Large intestine (tissue), 3 donors: ENCODE results near the gene POLR2H. TPM values are rescaled to one million over a fixed set of nuclear protein-coding genes. Genes with fewer than 3 reads are reported as not detected.

ENCODE experiments used
- DNase-seq, 2 donors: peaks; one replicate each; pipeline versions ENCODE4 v3.0.0 to v3.0.0-alpha.2; 2013
- H3K27ac ChIP-seq: one replicate; pipeline ENCODE4 v1.5.1; 2013; ENCODE audit warnings: low read length
- H3K27me3 ChIP-seq: 2 replicates; pipeline ENCODE4 v1.6.1; 2013; ENCODE audit warnings: low read length; ENCODE audit not compliant: control insufficient read depth, insufficient read depth
- H3K36me3 ChIP-seq: 2 replicates; pipeline ENCODE4 v1.6.1; 2013; ENCODE audit warnings: low read length; ENCODE audit not compliant: control insufficient read depth, insufficient read depth
- H3K4me1 ChIP-seq: one replicate; pipeline ENCODE4 v1.6.1; 2013; ENCODE audit warnings: low read length; ENCODE audit not compliant: control insufficient read depth, insufficient read depth
- H3K4me3 ChIP-seq: one replicate; pipeline ENCODE4 v1.5.1; 2013; ENCODE audit warnings: low read length
- H3K9me3 ChIP-seq: one replicate; pipeline ENCODE4 v1.6.1; 2013; ENCODE audit warnings: mild to moderate bottlenecking, low read depth, low read length, moderate library complexity; ENCODE audit not compliant: control insufficient read depth
- WGBS: methylation state at CpG from one replicate; pipeline ENCODE4 v1.1.5; 2013; ENCODE audit warnings: low lambda C conversion rate; ENCODE audit not compliant: insufficient coverage; 5-methylcytosine and 5-hydroxymethylcytosine counted together
- polyA plus RNA-seq: library from polyadenylated mRNA; unstranded; fragments of 120-200 nt; gene quantifications from one replicate; pipeline ENCODE4 v1.2.1, GENCODE V29; 2013

The POLR2H gene
- polyA plus RNA-seq, 1 donor: 167 TPM

GRCh38 chr3:184388164-184388935 is 26.8 kb downstream of the POLR2H start:
- Histone ChIP-seq H3K9me3 (no peaks in the 10 kb centered on the region), H3K27ac (no peak overlapping the region), H3K4me1 (no peaks in the 10 kb centered on the region), H3K4me3 (no peak overlapping the region), H3K27me3 (peaks cover 18% of the 10 kb centered on the region), H3K36me3 (no peaks in the 10 kb centered on the region)
- no peak for DNase-seq
- 80% methylated on average over 1 of the region's 8 CpGs for WGBS

- H3K36me3 ChIP-seq: no peaks in the 10 kb centered on the region
- no peaks in the 10 kb centered on the region for H3K9me3 ChIP-seq
- DNase-seq: no peak
- no peak overlapping the region for H3K27ac ChIP-seq
- no peaks in the 10 kb centered on the region for H3K4me1 ChIP-seq
- H3K27me3 ChIP-seq: peaks cover 18% of the 10 kb centered on the region
- 0% methylated on average over 1 of the region's 8 CpGs for WGBS
- no peak overlapping the region for H3K4me3 ChIP-seq
These were observed 27.4 kb downstream of the POLR2H start for GRCh38 chr3:184388936-184389230.

DNA sequence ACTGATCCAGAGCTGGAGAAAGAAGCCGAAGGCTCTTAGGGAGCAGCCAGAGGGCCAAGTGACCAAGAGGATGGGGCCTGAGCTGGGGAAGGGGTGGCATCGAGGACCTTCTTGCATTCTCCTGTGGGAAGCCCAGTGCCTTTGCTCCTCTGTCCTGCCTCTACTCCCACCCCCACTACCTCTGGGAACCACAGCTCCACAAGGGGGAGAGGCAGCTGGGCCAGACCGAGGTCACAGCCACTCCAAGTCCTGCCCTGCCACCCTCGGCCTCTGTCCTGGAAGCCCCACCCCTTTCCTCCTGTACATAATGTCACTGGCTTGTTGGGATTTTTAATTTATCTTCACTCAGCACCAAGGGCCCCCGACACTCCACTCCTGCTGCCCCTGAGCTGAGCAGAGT is 27.9 kb downstream of the POLR2H start:
- H3K4me1 ChIP-seq: no peaks in the 10 kb centered on the region
- no peak overlapping the region for H3K4me3 ChIP-seq
- H3K36me3 ChIP-seq: no peaks in the 10 kb centered on the region
- peaks cover 18% of the 10 kb centered on the region for H3K27me3 ChIP-seq
- no peak for DNase-seq
- no peak overlapping the region for H3K27ac ChIP-seq
- no peaks in the 10 kb centered on the region for H3K9me3 ChIP-seq
- no CpG with 5 or more reads among the region's 5 CpGs for WGBS

- H3K9me3 ChIP-seq: no peaks in the 10 kb centered on the region
- no peak overlapping the region for H3K4me3 ChIP-seq
- 80% methylated on average over 1 of the region's 5 CpGs for WGBS
- no peak for DNase-seq
- no peaks in the 10 kb centered on the region for H3K4me1 ChIP-seq
- no peak overlapping the region for H3K27ac ChIP-seq
- no peaks in the 10 kb centered on the region for H3K36me3 ChIP-seq
- H3K27me3 ChIP-seq: peaks cover 18% of the 10 kb centered on the region
These were observed 28.5 kb downstream of the POLR2H start for GRCh38 chr3:184389935-184390528.

DNA sequence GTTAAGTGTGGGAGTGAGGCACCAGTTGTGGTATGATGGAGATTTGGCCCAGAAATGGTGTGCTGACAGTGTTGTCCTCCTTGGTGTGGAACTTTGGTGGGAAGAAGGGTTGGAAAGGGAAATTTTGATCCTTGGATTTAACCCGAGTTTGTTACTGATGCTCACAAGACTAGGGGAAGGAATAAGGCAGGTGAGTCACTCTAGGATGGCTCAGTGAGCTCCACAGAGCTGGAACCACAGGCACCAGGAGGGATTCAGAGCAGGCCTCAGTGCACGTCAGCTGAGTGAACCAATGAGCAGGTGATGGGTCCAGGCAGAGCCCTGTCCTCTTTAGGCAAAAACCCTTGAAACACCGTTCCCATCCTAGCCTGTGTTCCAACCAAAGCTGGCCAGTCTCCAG is 29.8 kb downstream of the POLR2H start:
- H3K9me3 ChIP-seq: no peaks in the 10 kb centered on the region
- peaks cover 18% of the 10 kb centered on the region for H3K27me3 ChIP-seq
- H3K36me3 ChIP-seq: no peaks in the 10 kb centered on the region
- H3K27ac ChIP-seq: no peak overlapping the region
- DNase-seq: no peak
- no peak overlapping the region for H3K4me3 ChIP-seq
- no peaks in the 10 kb centered on the region for H3K4me1 ChIP-seq
- no CpG with 5 or more reads among the region's 3 CpGs for WGBS

DNA sequence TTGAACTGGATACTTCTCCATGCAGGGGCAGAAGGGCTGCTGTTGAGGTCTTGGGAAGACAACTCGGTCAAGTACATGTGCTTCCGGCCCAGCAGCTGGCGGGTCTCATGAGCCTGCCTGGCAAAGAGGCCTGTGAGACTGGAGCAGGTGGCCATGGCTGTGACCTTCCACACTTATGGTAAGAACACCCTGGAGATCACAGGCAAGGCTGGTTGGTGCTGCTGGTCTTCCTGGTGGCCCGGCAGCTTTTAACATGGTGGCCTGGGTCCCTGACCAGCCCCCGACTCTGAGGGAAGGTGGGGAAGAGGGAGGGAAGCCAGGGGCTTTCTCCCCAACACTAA is 33.8 kb downstream of the POLR2H start:
- Histone ChIP-seq H3K9me3 (no peaks in the 10 kb centered on the region), H3K36me3 (no peaks in the 10 kb centered on the region), H3K27me3 (peaks cover 16% of the 10 kb centered on the region), H3K27ac (no peak overlapping the region), H3K4me1 (no peaks in the 10 kb centered on the region), H3K4me3 (no peak overlapping the region)
- no peak for DNase-seq
- WGBS: no CpG with 5 or more reads among the region's 5 CpGs

DNA sequence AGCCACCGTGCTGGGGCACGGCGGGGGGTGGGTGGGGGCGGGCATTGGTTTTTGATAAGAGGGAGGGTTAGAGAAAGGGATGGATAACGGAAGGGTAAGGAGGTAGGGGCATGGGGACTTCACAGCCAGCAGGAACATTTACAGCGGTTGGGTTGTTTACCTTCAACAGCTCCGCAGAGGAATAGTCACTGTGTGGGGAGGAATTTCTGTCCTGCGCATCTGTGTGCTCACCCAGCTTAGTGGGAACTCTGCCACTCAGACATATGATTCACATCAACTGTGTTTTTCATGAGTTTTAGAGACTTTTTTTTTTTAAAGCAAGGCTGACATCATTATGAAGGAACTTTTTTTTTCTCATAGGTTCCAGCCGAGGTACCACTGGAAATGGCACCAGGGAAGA is 37.9 kb downstream of the POLR2H start:
- Histone ChIP-seq H3K27ac (no peak overlapping the region), H3K4me1 (no peaks in the 10 kb centered on the region), H3K9me3 (no peaks in the 10 kb centered on the region), H3K36me3 (no peaks in the 10 kb centered on the region), H3K27me3 (peaks cover 18% of the 10 kb centered on the region), H3K4me3 (no peak overlapping the region)
- no peak for DNase-seq
- WGBS: no CpG with 5 or more reads among the region's 9 CpGs

- no peaks in the 10 kb centered on the region for H3K9me3 ChIP-seq
- no peaks in the 10 kb centered on the region for H3K36me3 ChIP-seq
- no peak overlapping the region for H3K27ac ChIP-seq
- no peaks in the 10 kb centered on the region for H3K4me1 ChIP-seq
- DNase-seq: no peak
- H3K4me3 ChIP-seq: no peak overlapping the region
- peaks cover 9% of the 10 kb centered on the region for H3K27me3 ChIP-seq
- no CpG with 5 or more reads among the region's 20 CpGs for WGBS
These were observed 43.8 kb downstream of the POLR2H start for GRCh38 chr3:184405075-184406030.

GRCh38 chr3:184409331-184409926 is 47.9 kb downstream of the POLR2H start:
- DNase-seq: no peak
- H3K27ac ChIP-seq: no peak overlapping the region
- no peak overlapping the region for H3K4me3 ChIP-seq
- no peaks in the 10 kb centered on the region for H3K9me3 ChIP-seq
- H3K27me3 ChIP-seq: no peaks in the 10 kb centered on the region
- no peaks in the 10 kb centered on the region for H3K36me3 ChIP-seq
- no peaks in the 10 kb centered on the region for H3K4me1 ChIP-seq
- WGBS: no CpG with 5 or more reads among the region's 8 CpGs

DNA sequence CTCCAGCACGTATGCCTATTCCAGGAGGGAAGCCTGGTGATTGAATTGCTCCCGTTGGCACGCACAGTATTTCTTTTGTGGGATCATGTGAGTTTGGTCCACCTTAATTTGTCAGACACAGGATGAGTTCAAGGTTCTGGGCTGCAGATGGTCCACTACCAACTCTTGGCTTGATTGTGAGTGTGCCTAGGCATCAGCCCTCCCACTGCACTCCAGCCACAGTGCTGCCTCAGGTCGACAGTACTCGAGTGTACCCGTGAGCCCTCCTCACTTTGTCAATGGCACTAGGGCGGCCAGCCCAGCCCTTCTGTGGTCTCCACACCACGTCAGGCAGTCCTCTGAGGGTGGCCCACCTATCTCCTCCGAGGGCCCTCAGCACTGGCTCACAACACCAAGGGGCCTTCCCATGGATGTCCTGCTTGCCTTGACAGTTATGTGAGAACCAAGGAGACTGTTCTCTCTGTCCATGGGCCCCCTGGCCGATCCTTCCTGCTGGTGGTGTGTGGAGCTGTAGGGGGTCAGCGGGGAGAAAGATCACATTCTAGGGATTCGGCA is 48.5 kb downstream of the POLR2H start:
- H3K4me3 ChIP-seq: no peak overlapping the region
- H3K27ac ChIP-seq: no peak overlapping the region
- H3K4me1 ChIP-seq: no peaks in the 10 kb centered on the region
- no peak for DNase-seq
- H3K9me3 ChIP-seq: no peaks in the 10 kb centered on the region
- no peaks in the 10 kb centered on the region for H3K27me3 ChIP-seq
- no peaks in the 10 kb centered on the region for H3K36me3 ChIP-seq
- WGBS: no CpG with 5 or more reads among the region's 12 CpGs
